A673 (cell line): ENCODE data around the gene DNAL4. TPM values are rescaled to one million over a fixed set of nuclear protein-coding genes. Genes with fewer than 3 reads are reported as not detected.

Experiments used
- BruUV-seq: library from RNA; stranded (reverse); fragments of 400-500 nt; replicated peaks from 2 replicates; lab custom pipeline; 2021; lab: Mats Ljungman, UMichigan
- CTCF ChIA-PET: fragments of 300-600 bp; sonication (Branson Sonifier 250); formaldehyde crosslinking; loops from one replicate; lab custom pipeline; 2022; ENCODE audit warnings: antibody characterized with exemption; lab: Charles Lee
- POLR2A ChIA-PET: fragments of 300-600 bp; sonication (Branson Sonifier 250); formaldehyde crosslinking; loops from one replicate; lab custom pipeline; 2022; ENCODE audit warnings: antibody characterized with exemption; ENCODE audit not compliant: low non-redundant PET; lab: Charles Lee
- DNase-seq: peaks from one replicate; pipeline ENCODE4 v3.0.0-alpha.2; 2015; ENCODE audit warnings: low spot score
- H3K27ac ChIP-seq: fragments of 200-600 bp; sonication (generic); 2 replicates; pipeline ENCODE4 v1.5.1; 2016; ENCODE audit warnings: mixed run types, low read depth, mild to moderate bottlenecking, mixed read lengths, antibody characterized with exemption, low read length; ENCODE audit not compliant: poor library complexity, severe bottlenecking
- H3K27me3 ChIP-seq: fragments of 200-600 bp; sonication (generic); replicated peaks from 2 replicates; pipeline ENCODE4 v1.6.1; 2017; ENCODE audit warnings: mixed run types, low read depth, mild to moderate bottlenecking, mixed read lengths, antibody characterized with exemption, low read length; ENCODE audit not compliant: insufficient read depth, poor library complexity
- H3K36me3 ChIP-seq: fragments of 200-600 bp; sonication (generic); 2 replicates; pipeline ENCODE4 v1.6.1; 2016; ENCODE audit warnings: mixed run types, mild to moderate bottlenecking, mixed read lengths, antibody characterized with exemption, low read length; ENCODE audit not compliant: insufficient read depth, poor library complexity, severe bottlenecking
- H3K4me1 ChIP-seq: fragments of 200-600 bp; sonication (generic); 2 replicates; pipeline ENCODE4 v1.6.1; 2017; ENCODE audit warnings: mixed run types, mild to moderate bottlenecking, mixed read lengths, antibody characterized with exemption, low read length; ENCODE audit not compliant: insufficient read depth, poor library complexity, severe bottlenecking
- H3K4me3 ChIP-seq: fragments of 200-600 bp; sonication (generic); 2 replicates; pipeline ENCODE4 v1.5.1; 2016; ENCODE audit warnings: low read depth, mixed run types, mild to moderate bottlenecking, mixed read lengths, low read length; ENCODE audit not compliant: poor library complexity, severe bottlenecking
- H3K9me3 ChIP-seq: fragments of 200-600 bp; sonication (generic); 2 replicates; pipeline ENCODE4 v1.6.1; 2016; ENCODE audit warnings: mixed run types, low read depth, mild to moderate bottlenecking, mixed read lengths, antibody characterized with exemption, low read length; ENCODE audit not compliant: poor library complexity, severe bottlenecking
- CTCF ChIP-seq: fragments of 300-800, 200-600 bp; sonication (generic); conservative IDR thresholded peaks from 2 replicates; pipeline ENCODE4 v1.5.1; 2017; ENCODE audit warnings: low read depth, mild to moderate bottlenecking, antibody characterized with exemption, low read length, moderate library complexity, mixed read lengths
- EZH2 ChIP-seq: fragments of 200-600 bp; sonication (generic); IDR thresholded peaks from 2 replicates; pipeline ENCODE4 v1.6.1; 2017; ENCODE audit warnings: borderline replicate concordance, low read depth, mild to moderate bottlenecking, mixed read lengths, antibody characterized with exemption, low read length; ENCODE audit not compliant: poor library complexity, severe bottlenecking
- intact Hi-C: fragments of 100-400 bp; cut with micrococcal nuclease; formaldehyde crosslinking; loops from one replicate; pipeline ENCODE4 v1.10.0; 2022; ENCODE audit not compliant: unreplicated experiment
- total RNA-seq: library from RNA; stranded (reverse); gene quantifications from 2 replicates; pipeline ENCODE4 v1.2.3, GENCODE V29; 2021

The DNAL4 gene
- total RNA-seq, 1 experiment from 2014 or later = 59.1 TPM

- Histone ChIP-seq H3K4me1 (peaks cover 11% of the 10 kb centered on the region), H3K27me3 (no peaks in the 10 kb centered on the region), H3K9me3 (no peaks in the 10 kb centered on the region), H3K4me3 (no peak overlapping the region), H3K27ac (no peak overlapping the region), H3K36me3 (peaks cover 83% of the 10 kb centered on the region)
- ChIA-PET POLR2A (no interaction called here), CTCF (no interaction called here)
- no peak for TF ChIP-seq CTCF
- TF ChIP-seq EZH2 = no peak
- no peak for DNase-seq
- no TSS peak for BruUV-seq
- intact Hi-C loops = no loop called here
Observed at GRCh38 chr22:38750638-38751037, 43.3 kb downstream of the DNAL4 start.

GRCh38 chr22:38750104-38750503, 43.8 kb downstream of the DNAL4 start:
- POLR2A ChIA-PET = no interaction called here
- Histone ChIP-seq H3K27me3 (no peaks in the 10 kb centered on the region), H3K9me3 (no peaks in the 10 kb centered on the region), H3K4me1 (peaks cover 11% of the 10 kb centered on the region), H3K27ac (no peak overlapping the region), H3K4me3 (no peak overlapping the region), H3K36me3 (peaks cover 88% of the 10 kb centered on the region)
- CTCF ChIA-PET = no interaction called here
- intact Hi-C loops = no loop called here
- no TSS peak for BruUV-seq
- no peak for DNase-seq
- TF ChIP-seq EZH2 (no peak), CTCF (no peak)

- H3K4me3 ChIP-seq = no peak overlapping the region
- no peaks in the 10 kb centered on the region for H3K9me3 ChIP-seq
- H3K4me1 ChIP-seq = no peaks in the 10 kb centered on the region
- H3K27ac ChIP-seq = no peak overlapping the region
- H3K36me3 ChIP-seq = peaks cover 96% of the 10 kb centered on the region
- no TSS peak for BruUV-seq
- H3K27me3 ChIP-seq = no peaks in the 10 kb centered on the region
- DNase-seq = no peak
- ChIA-PET POLR2A (no interaction called here), CTCF (no interaction called here)
- intact Hi-C loops = no loop called here
- no peak for TF ChIP-seq CTCF
- TF ChIP-seq EZH2 = no peak
Observed at GRCh38 chr22:38748487-38749136, 45.3 kb downstream of the DNAL4 start.
